Lung (tissue), 12 donors: ENCODE measurements around the gene CASZ1. TPM values are rescaled to one million over a fixed set of nuclear protein-coding genes. Genes with fewer than 3 reads are reported as not detected.

ENCODE experiments used
- ATAC-seq: fragments of 200-7000 bp; cut with Tn5 transposase; one replicate; pipeline ENCODE4 v1.9.1; 2020; ENCODE audit warnings: moderate number of reproducible peaks; ENCODE audit not compliant: insufficient read depth, low FRiP score
- DNase-seq, 3 donors: peaks; one replicate each; pipeline ENCODE4 v3.0.0-alpha.2; 2013 to 2017
- H3K27ac ChIP-seq, 2 donors: one replicate each; pipeline ENCODE4 v1.5.1; 2013; ENCODE audit warnings: mild to moderate bottlenecking in 2 of 2, moderate library complexity in 2 of 2, control low read depth in 1 of 2, inconsistent platforms in 1 of 2, low read depth in 1 of 2, low read length in 1 of 2
- H3K27me3 ChIP-seq, 3 donors: one replicate each; pipeline ENCODE4 v1.5.1; 2013; ENCODE audit warnings: low read length in 2 of 3; ENCODE audit not compliant: control insufficient read depth in 3 of 3, insufficient read depth in 3 of 3
- H3K36me3 ChIP-seq, 4 donors: one replicate each; pipeline ENCODE4 v1.5.1; 2013; ENCODE audit warnings: low read length in 4 of 4, mild to moderate bottlenecking in 1 of 4, moderate library complexity in 1 of 4; ENCODE audit not compliant: control insufficient read depth in 4 of 4, insufficient read depth in 4 of 4
- H3K4me1 ChIP-seq, 5 donors: one replicate each; pipeline ENCODE4 v1.5.1; 2013; ENCODE audit warnings: low read length in 5 of 5, mild to moderate bottlenecking in 2 of 5, moderate library complexity in 1 of 5; ENCODE audit not compliant: control insufficient read depth in 5 of 5, insufficient read depth in 5 of 5
- H3K4me3 ChIP-seq: one replicate; pipeline ENCODE4 v1.5.1; 2013; ENCODE audit warnings: mild to moderate bottlenecking, control low read depth, moderate library complexity
- H3K9ac ChIP-seq, 2 donors: one replicate each; pipeline ENCODE4 v1.5.1; 2013; ENCODE audit warnings: low read length in 2 of 2, control low read depth in 1 of 2; ENCODE audit not compliant: insufficient read depth in 1 of 2
- H3K9me3 ChIP-seq, 4 donors: one replicate each; pipeline ENCODE4 v1.5.1; 2013; ENCODE audit warnings: low read length in 3 of 4, mild to moderate bottlenecking in 1 of 4, moderate library complexity in 1 of 4; ENCODE audit not compliant: control insufficient read depth in 4 of 4, insufficient read depth in 3 of 4
- CTCF ChIP-seq: IDR thresholded peaks from 2 replicates; pipeline ENCODE4 v1.5.1; 2012; ENCODE audit warnings: mild to moderate bottlenecking; ENCODE audit errors: control extremely low read depth, extremely low read depth
- WGBS, 2 donors: extraction: QIAGEN DNeasy Blood & Tissue Kit; methylation state at CpG; one replicate each; pipeline ENCODE4 v1.1.7; 2013; 5-methylcytosine and 5-hydroxymethylcytosine counted together
- polyA plus RNA-seq, 2 donors: library from polyadenylated mRNA; stranded (reverse); fragments of 200-250 nt; gene quantifications; one replicate each; pipeline ENCODE4 v1.2.1, GENCODE V29; 2013
- total RNA-seq, 2 donors: library from RNA; depleted of rRNA in 1 of 2; stranded (reverse); fragments of >200 nt in 1 of 2; gene quantifications; one replicate each; pipeline ENCODE4 v1.2.1, GENCODE V29; 2014 to 2021
- donor health status: control.
- donor health status: control.
- donor health status: Bipolar disorder and iron deficiency.
- donor health status: healthy.
- donor health status: DM: yes; HTN: yes; CAD: no.

The CASZ1 gene
- total and polyA plus RNA-seq, 4 donors: 10.3 to 69.9 (median 40.5) TPM

GRCh38 chr1:10717296-10718082, 79.0 kb downstream of the CASZ1 start:
- H3K4me1 ChIP-seq: peaks cover 0 to 27% (median 15%) of the 10 kb centered on the region in 5 donors
- ATAC-seq: no peak
- WGBS, 2 donors: 60 to 77% methylated on average over 22 of the region's 22 CpGs
- H3K36me3 ChIP-seq: no peaks in the 10 kb centered on the region
- no peak overlapping the region for H3K9ac ChIP-seq
- no peaks in the 10 kb centered on the region for H3K27me3 ChIP-seq
- no peak overlapping the region for H3K4me3 ChIP-seq
- no peaks in the 10 kb centered on the region for H3K9me3 ChIP-seq
- no peak for DNase-seq
- H3K27ac ChIP-seq: peak overlapping the region in 1 of 2 donors; percentile 47
- no peak for TF ChIP-seq CTCF

GRCh38 chr1:10716840-10717239, 79.6 kb downstream of the CASZ1 start:
- Histone ChIP-seq H3K9me3 (no peaks in the 10 kb centered on the region), H3K27me3 (no peaks in the 10 kb centered on the region), H3K27ac (peak overlapping the region; percentile 47 to 49), H3K4me1 (peaks cover 0 to 24% (median 16%) of the 10 kb centered on the region in 5 donors), H3K4me3 (no peak overlapping the region), H3K9ac (no peak overlapping the region), H3K36me3 (no peaks in the 10 kb centered on the region)
- ATAC-seq (no peak), DNase-seq (no peak)
- 57 to 76% methylated on average over 10 of the region's 10 CpGs for WGBS, 2 donors
- no peak for TF ChIP-seq CTCF

- 69 to 81% methylated on average over 22 of the region's 22 CpGs for WGBS, 2 donors
- ATAC-seq (peak; percentile 50), DNase-seq (no peak)
- H3K36me3 ChIP-seq: no peaks in the 10 kb centered on the region
- no peaks in the 10 kb centered on the region for H3K9me3 ChIP-seq
- H3K9ac ChIP-seq: no peak overlapping the region
- no peak for TF ChIP-seq CTCF
- no peaks in the 10 kb centered on the region for H3K27me3 ChIP-seq
- no peak overlapping the region for H3K4me3 ChIP-seq
- peaks cover 0 to 22% (median 16%) of the 10 kb centered on the region in 5 donors for H3K4me1 ChIP-seq
- H3K27ac ChIP-seq: peak overlapping the region; percentile 66 to 68
Observed at GRCh38 chr1:10714337-10715114, 81.9 kb downstream of the CASZ1 start.
